Glomerular visceral epithelial cell (primary cell): ENCODE results near the gene FAM186B.

Source experiments
- DNase-seq: peaks from one replicate; pipeline ENCODE4 v3.0.0-alpha.2; 2016; ENCODE audit errors: extremely low spot score

FAM186B gene

DNA sequence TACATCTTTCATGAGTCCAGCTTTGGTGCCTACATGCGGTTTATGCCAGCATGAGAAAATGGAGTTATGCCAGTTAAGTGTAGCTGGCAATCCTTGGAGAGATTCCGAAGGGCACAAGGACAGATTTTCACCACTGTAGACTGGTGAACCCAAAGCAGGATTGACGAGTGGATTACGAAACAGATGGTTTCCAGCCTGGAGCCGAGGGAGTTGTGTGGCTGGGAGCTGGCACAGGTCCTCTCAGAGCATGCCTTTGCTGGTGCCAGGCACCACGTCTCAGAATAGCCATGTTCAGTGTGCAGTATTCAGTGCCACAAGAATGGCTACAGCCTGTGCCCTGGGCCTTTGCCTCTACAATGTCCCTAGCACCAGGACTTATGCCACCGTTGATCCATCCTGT lies 53.4 kb downstream of the FAM186B start:
- no peak for DNase-seq

DNA sequence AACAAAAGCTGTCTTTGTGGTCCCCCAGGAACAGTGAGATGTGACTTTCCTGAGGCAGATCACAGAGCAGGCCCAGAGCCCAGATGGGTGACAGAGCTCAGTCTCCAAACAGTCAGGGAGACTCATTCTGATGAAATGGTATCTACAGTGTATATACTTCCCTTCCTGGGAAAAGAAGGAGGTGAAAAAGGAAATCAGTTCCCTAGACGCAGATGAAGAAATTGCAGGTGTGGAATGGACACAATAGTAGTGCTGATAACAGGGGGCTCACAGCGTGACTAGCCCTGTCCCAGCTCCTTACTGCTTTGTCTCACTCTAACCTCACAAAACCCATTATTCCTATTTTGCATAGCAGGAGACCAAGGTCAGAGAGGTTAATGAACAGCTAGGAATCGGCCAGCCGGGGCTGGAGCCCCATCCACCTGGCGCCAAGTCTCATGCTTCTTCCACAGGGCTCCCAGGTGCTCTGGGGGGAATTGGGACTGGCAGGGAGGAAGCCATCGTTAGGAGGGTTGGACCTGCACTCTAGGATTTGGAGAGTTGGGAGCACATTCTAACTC lies 54.7 kb downstream of the FAM186B start:
- no peak for DNase-seq

DNA sequence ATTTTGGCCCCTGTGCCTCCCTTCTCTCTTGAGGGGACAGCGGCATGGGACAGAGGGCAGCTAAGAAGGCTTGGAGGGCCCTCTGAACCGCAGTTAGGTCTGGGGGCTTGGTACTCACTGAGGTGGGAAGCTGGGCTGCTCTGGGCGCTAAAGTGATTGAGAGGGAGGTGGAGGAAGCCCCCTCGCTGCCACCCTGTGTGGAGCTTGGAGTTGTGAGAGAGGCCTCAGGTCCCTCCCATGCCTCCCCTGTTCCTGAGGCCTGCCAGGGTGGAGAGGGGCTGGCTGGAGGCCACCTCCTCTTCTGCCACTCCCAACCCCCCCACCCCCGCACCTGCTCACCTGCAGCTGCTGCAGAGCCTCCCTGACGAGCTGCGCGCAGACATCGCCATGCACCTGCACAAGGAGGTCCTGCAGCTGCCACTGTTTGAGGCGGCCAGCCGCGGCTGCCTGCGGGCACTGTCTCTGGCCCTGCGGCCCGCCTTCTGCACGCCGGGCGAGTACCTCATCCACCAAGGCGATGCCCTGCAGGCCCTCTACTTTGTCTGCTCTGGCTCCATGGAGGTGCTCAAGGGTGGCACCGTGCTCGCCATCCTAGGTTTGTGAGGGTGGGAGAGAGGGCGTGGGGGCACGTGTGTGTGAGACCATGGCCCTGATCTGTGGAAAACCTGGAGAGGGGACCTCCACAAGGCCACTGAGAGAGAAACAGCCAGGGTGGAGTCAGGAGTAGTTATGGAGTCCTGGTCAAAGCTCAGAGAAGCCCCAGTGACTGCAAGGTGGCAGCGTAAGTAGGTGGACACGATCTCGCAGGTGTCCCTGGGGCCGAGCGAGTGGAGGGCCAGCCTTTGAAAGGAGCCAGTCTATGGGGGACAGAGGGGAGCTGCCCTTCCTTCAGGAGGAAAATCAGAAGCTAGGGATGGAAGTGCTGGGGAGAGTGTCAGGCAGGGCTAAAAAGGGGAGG lies 55.4 kb downstream of the FAM186B start:
- DNase-seq: no peak

DNA sequence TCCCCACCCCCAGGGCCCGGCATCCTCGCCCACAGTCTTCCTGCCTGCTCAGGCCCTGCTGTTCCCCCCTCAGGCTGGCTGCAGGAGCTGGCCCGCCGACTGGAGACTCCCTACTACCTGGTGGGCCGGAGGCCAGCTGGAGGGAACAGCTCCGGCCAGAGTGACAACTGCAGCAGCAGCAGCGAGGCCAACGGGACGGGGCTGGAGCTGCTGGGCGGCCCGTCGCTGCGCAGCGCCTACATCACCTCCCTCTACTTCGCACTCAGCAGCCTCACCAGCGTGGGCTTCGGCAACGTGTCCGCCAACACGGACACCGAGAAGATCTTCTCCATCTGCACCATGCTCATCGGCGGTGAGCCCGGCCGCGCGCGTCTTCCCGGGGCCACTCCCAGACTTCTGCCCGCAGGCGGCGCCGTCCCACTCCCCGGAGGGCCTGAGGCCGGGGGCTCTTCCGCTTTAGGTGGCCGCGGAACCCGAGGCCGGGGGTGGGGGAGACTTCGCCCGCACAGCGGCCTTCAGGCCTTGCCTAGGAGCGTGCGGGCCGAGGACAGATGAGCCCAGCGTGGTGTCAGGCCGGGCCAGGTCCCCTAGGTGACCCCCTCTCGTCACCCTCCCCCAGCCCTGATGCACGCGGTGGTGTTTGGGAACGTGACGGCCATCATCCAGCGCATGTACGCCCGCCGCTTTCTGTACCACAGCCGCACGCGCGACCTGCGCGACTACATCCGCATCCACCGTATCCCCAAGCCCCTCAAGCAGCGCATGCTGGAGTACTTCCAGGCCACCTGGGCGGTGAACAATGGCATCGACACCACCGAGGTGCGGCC lies 56.4 kb downstream of the FAM186B start:
- no peak for DNase-seq

GRCh38 chr12:49548481-49548821 lies 57.0 kb downstream of the FAM186B start:
- no peak for DNase-seq

GRCh38 chr12:49547090-49547690 lies 58.2 kb downstream of the FAM186B start:
- no peak for DNase-seq

DNA sequence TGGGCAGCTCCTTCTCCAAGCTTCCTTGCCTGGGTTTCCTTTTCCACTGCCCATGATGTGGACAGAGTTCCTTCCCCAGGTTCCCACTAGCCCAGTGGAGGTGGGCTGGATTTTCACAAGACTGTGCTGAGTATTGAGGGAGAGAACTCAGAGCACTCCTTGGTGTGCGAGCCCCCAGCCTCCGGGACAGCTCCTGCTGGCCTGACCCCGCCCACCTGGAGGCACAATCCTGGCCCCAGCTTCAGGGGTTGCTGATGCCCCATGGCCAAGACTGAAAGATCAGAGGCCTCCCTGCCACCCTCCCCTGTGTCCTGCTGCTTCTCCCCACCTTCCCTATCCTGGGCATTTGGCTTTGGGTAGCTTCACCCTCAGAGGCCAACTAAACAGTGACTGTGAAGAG lies 59.0 kb downstream of the FAM186B start:
- DNase-seq: no peak

- DNase-seq: no peak
These were observed 59.6 kb downstream of the FAM186B start for GRCh38 chr12:49545815-49546214.

GRCh38 chr12:49543914-49544815 lies 61.3 kb downstream of the FAM186B start:
- no peak for DNase-seq

DNA sequence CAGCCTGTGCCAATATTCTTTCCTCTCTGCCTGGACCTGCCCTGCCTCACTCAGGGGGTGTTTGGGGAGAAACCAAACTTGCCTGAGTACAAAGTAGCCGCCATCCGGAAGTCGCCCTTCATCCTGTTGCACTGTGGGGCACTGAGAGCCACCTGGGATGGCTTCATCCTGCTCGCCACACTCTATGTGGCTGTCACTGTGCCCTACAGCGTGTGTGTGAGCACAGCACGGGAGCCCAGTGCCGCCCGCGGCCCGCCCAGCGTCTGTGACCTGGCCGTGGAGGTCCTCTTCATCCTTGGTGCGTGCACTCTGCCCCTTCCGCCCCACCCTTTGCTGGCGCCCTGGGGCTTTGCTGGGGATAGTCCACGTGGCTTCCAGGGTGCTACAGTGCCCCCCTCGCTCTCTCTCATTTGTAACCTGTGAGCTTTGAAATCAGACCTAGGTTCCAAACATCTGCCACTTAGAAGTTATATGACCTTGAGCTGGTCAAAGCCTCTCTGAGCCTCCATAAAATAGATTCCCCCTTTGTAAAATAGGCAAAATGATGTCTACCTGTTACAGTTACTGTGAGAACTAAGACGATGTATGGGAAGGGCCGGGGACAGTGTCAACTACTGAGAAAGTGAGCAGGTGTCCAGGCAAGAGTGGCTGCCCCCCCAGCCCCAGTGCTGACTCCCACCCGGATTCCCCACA lies 62.1 kb downstream of the FAM186B start:
- no peak for DNase-seq

- DNase-seq: no peak
These were observed 62.8 kb downstream of the FAM186B start for GRCh38 chr12:49542592-49543160.

DNA sequence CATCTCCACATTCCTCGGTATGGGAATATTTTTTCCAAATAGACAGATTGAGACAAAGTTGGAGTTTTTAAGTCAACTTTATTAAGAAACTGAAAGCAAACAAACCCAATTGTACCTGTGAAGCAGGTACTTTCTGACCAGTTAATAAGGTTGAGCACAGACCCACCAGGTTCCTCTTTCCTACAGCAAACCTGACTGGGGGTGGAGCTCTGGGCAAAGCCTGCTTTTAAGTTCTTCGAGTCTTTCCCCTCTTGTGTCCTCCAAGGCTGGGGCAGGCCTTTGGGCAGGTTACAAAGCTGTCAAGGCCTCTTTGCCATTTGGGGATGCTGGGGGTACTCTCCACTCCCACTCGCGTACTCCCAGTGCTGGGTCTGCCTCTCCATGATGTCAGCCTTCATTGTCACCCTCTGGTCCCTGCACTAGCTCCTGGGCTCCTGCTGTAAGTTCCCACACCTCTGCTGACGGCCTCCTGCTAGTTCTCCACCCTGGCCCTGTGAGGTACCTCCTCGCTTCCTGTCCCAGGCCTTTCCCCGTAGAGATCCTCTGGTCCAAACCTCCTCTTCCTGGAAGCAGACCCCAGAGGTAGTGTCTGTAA lies 63.4 kb downstream of the FAM186B start:
- DNase-seq: no peak

GRCh38 chr12:49541140-49541861 lies 64.1 kb downstream of the FAM186B start:
- DNase-seq: no peak

DNA sequence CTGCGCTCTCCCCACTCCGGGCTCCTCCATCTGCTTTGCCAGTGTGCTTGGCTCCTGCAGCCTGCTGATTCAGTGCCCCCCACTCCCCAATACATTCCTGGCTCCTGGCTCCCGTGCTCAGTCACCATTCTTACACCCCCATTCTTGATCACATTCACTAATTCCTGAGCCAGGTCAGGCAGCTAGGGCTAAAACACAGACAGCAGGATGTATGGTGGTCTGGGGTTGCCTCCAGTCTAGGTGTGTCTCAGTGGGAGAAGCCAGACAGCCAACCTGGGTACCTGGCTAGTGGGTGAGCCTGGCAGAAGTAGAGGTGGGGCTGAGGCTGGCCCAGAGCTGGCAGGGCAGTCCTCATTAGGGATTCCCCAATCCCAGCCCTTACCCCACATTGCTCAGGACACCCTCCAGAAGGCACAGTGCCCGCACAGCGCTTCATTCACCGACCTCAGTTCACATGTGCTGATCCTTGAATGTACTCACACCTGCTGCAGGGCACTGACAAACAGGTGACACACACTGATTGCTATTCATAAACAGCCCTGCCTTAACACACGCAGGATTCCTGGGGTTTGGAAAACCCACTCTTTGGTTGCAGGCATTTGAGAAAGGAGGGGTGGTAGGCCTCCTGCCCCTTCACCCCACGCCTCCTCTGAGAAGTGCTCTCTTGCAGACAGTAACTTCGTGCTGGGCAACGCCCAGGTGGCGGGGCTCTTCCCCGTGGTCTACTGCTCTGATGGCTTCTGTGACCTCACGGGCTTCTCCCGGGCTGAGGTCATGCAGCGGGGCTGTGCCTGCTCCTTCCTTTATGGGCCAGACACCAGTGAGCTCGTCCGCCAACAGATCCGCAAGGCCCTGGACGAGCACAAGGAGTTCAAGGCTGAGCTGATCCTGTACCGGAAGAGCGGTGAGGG lies 65.0 kb downstream of the FAM186B start:
- DNase-seq: no peak

GRCh38 chr12:49539406-49540228 lies 65.8 kb downstream of the FAM186B start:
- no peak for DNase-seq

DNA sequence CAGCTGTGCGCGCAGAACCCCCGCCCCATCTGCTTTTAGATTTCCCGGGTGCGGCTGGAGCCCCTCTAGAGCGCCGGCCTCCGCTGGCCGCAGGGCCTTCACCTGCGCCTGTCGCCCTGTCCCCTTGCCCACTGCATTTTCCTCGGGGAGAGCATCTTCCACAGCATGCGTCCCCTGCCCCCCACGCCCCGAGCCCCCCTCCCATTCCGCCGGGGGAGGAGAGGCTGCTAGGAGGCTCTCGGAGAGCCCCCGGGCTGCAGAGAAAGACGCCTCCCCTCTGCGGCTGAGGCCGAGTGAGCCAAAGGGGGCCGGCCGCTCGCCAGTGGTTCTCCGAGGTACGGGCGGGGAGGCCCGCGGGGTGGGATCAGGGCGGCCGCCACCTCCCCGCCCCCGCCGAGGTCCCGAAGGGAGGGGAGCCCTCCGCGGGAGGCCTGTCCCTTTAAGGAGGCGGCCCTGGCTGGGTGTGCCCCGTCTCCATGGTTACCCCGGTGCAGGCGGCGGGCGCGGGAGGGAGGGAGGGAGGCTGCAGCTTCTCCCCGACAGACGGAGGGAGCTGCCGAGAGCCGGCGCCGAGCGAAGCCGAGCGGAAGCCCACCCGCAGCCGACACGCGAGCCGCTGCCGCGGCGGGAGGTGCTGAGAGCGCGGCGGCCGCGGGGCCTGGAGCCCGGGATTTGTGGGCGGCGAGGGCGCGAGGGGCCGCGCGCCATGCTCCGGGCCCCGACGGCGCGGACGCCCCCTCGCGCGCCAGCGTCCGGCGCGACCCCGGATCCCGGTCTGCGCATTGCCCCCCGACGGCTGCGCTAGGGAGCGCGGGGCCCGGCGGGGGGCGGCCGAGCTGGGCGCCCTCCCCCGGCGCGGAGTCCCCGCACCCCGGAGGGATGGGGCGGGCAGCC lies 66.7 kb downstream of the FAM186B start, which contains the start of gene KCNH3:
KCNH3 (plus strand) TSS at position 521 of the 894 bp plus-strand sequence. CDS start 387 bp downstream, outside the sequence.
- DNase-seq: peak; percentile 70
